GM19351 (cell line): Measurements from ENCODE around the gene TCEAL6.
"Not testable (repeated sequence)": the region's sequence is repeated elsewhere in the genome, so short reads cannot be mapped to it uniquely, and the experiment has no call there.

Source experiments
- ATAC-seq: cut with Tn5 transposase; IDR thresholded peaks from one replicate; pipeline ENCODE4 v1.9.1; 2021; ENCODE audit warnings: mild to moderate bottlenecking, moderate library complexity; ENCODE audit not compliant: unreplicated experiment

Gene TCEAL6

DNA sequence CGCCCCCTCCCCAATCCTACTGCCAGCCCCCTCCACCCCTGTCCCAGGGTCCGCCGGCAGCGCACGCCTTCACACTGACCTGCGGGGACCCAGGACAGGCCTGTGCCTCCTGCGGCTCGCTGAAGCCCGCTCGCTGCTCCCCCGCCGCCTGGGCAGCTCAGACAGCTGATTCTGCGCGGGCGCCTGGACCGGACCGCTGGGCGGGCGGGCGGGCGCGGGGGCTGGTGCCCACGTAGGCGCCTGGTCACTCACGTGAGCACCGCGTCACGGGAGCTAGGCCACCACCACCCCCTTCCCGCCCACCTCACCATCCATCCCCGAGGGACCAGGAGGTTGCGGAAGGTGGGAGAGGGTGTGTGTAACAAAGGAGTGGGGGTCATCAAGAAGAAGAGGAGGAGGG, at the start of gene TCEAL6:
Gene TCEAL6, minus strand, starts transcription at position 208 of the 400 bp plus-strand sequence.
- not testable (repeated sequence) for ATAC-seq

DNA sequence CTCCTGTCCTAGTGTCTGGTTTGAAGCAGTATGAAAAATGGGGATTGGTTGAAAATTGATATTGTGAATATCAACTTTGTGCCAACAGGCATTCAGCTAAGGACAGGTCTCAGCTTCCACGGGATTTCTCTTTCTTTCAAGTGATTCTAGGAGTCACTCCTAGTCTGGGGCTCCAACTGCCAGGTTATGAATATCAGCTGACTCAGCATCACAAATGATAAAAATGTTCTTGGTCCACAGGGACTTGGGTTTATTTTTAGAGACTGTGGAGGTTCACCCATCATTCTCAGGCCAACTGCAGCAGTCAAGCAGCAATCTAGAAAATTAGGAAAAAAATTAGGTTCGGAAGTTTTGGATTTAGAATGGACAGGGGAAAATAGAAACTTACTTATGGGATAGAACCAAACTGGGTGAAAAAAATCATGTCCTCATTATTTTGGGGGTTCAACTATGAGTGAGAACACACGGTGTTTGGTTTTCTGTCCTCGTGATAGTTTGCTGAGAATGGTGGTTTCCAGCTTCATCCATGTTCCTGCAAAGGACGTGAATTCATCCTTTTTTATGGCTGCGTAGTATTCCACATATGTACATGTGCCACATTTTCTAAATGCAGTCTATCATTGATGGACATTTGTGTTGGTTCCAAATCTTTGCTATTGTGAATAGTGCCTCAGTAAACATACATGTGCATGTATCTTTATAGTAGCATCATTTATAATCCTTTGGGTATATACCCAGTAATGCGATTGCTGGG, 43.9 kb upstream of the TCEAL6 start:
- no peak for ATAC-seq

DNA sequence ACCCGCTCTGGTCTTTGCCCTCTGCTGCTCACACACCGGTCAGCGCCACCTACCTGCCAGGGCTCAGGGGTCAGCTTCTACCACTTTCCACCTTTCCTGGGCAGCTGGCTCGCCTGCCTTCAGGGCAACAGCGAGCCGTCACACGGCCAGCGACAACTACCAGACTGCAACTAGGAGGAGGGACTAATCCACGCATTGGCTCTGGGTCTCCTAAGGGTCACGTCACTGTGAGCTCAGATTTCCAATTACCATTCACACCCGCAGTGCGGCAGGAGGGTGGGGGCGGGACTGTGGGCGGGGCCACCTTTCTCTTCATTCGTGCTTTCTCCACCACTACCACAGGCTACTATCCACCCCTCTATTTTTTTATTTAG, 13.5 kb upstream of the TCEAL6 start, which contains the start of gene BEX5:
Gene BEX5, minus strand, starts transcription at position 172 of the 374 bp plus-strand sequence. CDS start 1,712 bp downstream, outside the sequence.
- no peak for ATAC-seq

DNA sequence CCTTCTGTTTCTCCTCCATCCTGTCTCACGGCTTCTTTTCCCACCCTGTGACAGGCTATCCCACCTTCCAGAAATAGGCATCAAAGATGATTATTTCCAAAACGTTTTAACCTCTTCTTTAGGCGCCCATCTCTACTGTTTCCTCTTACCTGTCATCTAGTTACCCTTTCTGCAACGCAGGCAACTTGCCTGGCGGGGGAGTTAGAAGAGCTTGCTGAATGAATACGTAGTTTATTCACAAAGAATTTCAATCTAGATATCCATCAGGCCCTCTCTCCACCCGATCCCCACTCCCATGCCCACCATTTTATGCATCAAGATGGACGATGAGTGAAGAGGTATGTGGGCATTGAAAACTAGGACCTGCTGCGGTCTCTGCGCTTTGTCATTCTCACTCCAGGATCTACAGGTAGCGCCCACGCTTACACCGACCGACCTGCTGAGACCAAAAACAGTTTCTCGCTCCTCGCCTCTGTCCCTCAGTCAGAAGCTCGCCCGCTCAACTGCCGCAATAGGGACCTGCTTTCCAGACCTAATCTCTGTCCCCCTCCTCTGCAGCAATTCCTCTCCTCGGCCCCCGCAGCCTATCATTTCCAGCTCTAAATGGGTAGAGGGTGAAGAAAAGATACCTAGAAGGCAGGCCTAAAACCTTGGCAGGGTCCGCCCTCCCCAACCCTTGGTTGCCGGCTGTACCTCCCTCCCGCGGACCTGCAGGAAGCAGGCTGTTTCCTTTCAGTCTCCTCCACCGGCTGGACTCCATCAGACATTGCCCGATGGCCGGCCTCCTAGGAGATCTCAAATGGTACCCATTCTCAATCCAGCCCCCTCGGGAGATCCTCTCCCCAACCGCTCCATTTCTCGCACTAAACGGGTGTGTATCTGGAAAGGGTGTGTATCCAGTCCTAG, 12.9 kb upstream of the TCEAL6 start:
- no peak for ATAC-seq

DNA sequence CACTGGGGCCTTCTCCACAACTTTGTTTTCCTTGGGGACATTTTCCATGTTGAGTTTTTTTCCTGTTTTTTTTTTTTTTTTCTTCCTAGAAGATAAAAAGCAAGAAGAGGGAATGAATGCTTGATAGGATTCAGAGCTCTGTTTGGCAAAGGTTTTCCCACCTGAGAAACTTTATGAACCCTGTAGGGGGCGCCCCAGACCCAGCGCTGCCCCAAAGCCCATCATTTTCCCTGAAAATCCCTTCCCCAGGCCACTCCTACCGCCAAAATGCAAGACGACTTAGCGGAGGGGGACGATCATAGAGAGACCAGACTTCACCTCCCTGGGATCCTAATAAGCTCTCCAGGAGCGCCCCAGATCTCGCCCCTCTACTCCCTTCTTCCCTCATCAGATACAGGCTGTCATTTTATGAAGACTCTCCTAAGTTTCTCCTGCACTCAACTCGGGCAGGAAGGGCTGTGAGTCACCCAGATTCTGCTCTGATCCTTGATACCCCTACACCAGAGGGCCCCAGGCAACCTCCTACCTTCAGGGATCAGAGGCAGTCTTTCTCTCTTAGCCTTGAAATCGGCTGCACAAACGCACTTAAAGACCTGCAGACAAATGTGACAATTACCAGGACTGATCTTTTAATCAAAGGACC, 12.1 kb upstream of the TCEAL6 start:
- ATAC-seq: no peak

DNA sequence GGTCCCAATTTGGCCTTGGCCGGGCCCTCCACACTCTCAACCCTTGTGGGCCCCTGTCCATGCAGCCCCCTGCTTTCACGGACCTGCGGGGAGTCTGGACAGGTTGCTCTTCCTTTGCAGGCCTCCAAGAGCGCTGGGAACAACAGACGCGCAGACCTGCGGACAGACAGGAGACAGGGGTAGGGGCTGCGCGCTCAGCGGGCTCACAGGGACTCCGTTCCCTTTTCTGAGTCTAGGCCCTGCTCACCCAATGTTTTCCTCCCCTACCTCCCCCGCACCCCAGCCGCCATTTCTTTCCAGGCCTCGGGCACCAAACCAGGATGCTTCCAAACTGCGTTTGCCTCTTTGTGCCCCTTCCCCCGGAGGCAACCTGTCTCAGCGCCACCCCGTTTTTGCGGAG, 650 bp downstream of the TCEAL6 start:
- not testable (repeated sequence) for ATAC-seq

DNA sequence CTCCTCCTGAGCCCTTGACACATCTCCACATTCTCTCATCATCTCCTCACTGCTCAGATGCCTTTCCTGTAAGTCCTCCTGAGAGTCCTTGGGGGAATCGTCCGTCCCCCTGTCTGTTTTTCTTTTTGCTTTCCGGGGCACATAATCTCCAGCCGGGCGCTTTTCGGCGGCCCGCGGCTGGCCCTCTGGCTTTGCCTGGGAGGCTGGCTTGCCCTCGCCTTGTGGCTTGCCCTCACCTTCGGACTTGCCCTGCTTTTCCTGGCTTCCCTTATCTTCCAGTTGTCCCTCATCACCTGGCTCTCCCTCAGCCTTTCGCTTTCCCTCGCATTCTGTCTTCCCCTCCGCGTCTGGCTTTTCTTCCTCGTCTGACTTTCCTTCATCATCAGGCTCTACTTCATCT, 1.4 kb downstream of the TCEAL6 start:
- ATAC-seq: not testable (repeated sequence)

DNA sequence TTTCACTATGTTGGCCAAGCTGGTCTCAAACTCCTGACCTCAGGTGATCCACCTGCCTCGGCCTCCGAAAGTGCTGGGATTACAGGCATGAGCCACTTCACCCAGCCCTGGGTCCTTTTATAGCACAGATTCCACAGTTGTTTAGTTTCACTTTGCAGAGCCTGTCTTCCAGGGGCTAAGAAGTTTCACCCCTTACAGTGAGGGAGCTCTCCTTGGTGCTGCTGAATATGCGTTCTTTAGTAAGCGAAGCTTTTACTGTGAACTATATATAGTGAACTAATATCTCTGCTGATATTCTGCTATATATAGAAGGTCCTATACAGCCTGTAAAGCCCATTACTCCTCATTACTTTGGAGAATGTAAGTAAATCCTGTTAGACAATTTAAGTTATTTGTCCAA, 4.2 kb downstream of the TCEAL6 start:
- no peak for ATAC-seq

DNA sequence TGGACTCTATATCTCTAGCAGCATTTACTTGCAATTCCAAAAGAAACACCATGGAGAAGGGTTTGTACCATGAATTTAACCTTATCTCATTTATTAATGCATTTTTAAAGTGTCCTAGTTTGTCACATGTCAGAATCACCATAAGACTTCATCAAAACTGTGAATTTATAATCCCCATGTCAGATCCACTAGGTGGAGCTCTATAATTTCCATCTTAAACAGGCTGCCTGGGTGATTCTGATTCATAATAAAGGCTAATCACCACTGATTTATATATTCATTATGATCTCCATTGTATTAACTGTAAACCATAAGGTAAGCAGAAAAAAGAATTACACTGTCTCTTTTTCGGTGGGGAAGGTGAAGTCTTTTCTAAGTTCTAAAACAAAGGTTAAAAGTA, 12.8 kb downstream of the TCEAL6 start:
- ATAC-seq: no peak

DNA sequence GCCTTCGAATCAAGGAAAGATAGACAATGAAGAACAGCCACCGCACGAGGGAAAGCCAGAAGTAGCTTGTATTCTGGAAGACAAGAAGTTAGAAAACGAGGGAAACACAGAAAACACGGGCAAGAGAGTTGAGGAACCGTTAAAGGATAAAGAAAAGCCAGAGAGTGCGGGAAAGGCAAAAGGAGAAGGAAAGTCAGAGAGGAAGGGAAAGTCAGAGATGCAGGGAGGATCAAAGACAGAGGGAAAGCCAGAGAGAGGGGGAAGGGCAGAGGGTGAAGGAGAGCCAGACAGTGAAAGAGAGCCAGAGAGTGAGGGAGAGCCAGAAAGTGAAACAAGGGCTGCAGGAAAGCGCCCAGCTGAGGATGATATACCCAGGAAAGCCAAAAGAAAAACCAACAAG, 15.4 kb downstream of the TCEAL6 start:
- ATAC-seq: no peak

DNA sequence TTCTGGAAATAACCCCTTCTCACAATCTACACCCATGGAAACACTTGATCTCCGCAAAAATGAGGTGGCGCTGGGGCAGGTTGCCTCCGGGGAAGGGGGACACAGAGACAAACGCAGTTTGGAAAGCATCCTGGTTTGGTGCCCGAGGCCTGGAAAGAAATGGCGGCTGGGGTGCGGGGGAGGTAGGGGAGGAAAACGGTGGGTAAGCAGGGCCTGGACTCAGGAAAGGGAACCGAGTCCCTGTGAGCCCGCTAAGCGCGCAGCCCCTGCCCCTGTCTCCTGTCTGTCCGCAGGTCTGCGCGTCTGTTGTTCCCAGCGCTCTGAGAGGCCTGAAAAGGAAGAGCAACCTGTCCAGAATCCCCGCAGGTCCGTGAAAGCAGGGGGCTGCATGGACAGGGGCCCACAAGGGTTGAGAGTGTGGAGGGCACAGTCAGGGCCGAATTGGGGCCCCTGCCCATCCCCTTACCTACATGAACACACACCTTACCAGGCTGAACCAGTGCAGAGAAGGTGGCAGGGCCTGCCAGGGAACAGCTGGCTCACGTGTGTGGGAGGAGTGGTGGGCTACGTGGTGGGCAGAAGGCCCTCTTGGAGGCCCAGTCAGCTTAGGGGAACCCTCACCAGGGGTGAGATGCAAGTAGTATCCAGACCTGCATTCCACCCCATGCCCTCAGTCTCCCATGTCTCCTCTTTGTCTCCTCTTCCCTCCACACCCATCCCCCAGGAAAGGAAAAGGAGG, 16.0 kb downstream of the TCEAL6 start:
- not testable (repeated sequence) for ATAC-seq

DNA sequence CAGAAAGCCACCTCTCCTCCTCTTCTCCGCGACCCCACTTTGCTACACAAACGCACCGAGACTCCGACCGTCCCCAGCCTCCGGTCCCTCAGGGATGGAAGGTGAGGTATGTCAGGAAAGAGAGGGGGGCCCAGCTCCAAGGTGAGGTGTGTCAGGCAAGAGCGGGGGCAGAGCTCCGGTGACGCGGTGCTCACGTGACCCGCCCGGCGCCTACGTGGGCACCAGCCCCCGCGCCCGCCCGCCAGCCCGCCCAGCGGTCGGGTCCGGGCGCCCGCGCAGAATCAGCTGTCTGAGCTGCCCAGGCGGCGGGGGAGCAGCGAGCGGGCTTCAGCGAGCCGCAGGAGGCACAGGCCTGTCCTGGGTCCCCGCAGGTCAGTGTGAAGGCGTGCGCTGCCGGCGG, 16.8 kb downstream of the TCEAL6 start, which contains the start of gene TCEAL2:
Gene TCEAL2, plus strand, starts transcription at position 244 of the 400 bp plus-strand sequence. CDS start 1,152 bp downstream, outside the sequence.
- not testable (repeated sequence) for ATAC-seq

DNA sequence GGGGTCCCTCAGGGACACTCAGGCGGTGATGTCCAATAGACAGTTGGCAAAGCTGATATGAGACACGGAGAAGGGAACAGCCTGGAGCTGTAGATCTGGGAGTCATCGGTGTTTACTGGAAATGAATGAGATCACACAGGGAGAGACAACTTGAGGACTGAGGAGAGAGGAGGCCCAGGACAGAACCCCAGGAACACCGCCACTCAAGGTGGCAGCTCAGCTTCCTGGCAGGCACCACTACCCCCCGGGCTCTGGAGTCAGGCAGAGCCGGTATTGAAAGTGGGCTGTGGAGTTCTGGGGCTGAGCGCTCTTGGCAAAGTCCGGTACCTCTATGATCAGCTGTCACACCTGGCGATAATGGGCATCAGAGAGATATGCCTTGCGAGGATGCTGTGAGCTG, 17.3 kb downstream of the TCEAL6 start:
- not testable (repeated sequence) for ATAC-seq

DNA sequence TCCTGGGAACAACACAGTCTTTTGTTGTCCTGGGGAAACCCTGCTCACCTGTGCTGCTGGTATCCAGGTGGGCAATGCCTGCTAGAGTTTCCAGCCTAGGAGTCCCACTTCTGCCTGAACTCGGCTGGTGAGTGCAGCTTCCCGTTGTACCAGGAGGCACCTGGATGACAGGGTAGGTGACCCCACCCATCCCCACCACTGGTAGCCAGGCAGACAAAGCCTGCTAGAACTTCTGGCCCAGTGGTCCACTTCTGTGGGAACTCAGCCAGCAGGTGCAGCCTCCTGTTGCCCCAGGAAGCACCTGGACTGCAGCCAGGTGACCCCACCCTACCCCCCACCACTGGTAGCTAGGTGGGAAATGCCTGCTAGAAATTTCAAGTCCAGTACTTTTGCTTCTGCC, 26.5 kb downstream of the TCEAL6 start:
- no peak for ATAC-seq

DNA sequence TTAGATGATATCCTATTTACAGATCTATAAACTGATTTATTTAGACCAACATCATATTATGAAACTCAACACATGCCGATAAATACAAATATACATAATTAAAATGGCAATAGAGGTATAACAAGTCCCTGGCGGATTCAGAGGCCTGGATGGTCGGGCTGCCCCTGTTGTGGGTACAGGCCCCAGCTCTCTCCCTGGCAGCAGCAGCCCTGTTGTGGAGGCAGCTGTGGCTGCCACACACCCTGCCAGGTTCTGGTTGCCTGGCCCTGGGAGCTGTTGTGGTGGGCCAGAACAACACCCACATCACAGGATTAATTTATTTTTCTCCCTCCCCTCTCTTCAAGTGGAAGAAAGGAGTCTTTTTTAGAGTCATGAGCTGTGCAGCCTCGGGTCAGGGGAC, 28.9 kb downstream of the TCEAL6 start:
- no peak for ATAC-seq
